Measurements from ENCODE around the gene TMIE. TPM values are rescaled to one million over a fixed set of nuclear protein-coding genes. Genes with fewer than 3 reads are reported as not detected.

TMIE gene
- total and polyA plus RNA-seq, 10 of the 15 experiments (the other 5 are each of a cell fraction or from before 2014, with no cell fraction given): not detected

GRCh38 chr3:46737329-46737731 is 36.1 kb downstream of the TMIE start:
- ATAC-seq (no peak), FAIRE-seq (no peak)
- no peak overlapping the region for H2AFZ ChIP-seq (ENCODE audit: control insufficient read depth, low read depth, low read length)
- no peak for TF ChIP-seq ZNF207 (IDR thresholded peaks at IDR 0.05; ENCODE audit: borderline replicate concordance)
- TF ChIP-seq IKZF1 (conservative IDR thresholded peaks at IDR 0.05): no peak
- no peak for TF ChIP-seq ETV6 (conservative IDR thresholded peaks at IDR 0.05 in 1 of 2, IDR thresholded peaks at IDR 0.05 in 1 of 2; ENCODE audit: borderline replicate concordance in 1 of 2, low read depth in 1 of 2)
- no peak for TF ChIP-seq ZNF592 (IDR thresholded peaks at IDR 0.05)
- no peak for TF ChIP-seq ZBTB11 (CRISPR knock-in tag; IDR thresholded peaks at IDR 0.05)
- no peak for TF ChIP-seq HCFC1 (IDR thresholded peaks at IDR 0.05; ENCODE audit: low read length)
- TF ChIP-seq, protein P1, sequence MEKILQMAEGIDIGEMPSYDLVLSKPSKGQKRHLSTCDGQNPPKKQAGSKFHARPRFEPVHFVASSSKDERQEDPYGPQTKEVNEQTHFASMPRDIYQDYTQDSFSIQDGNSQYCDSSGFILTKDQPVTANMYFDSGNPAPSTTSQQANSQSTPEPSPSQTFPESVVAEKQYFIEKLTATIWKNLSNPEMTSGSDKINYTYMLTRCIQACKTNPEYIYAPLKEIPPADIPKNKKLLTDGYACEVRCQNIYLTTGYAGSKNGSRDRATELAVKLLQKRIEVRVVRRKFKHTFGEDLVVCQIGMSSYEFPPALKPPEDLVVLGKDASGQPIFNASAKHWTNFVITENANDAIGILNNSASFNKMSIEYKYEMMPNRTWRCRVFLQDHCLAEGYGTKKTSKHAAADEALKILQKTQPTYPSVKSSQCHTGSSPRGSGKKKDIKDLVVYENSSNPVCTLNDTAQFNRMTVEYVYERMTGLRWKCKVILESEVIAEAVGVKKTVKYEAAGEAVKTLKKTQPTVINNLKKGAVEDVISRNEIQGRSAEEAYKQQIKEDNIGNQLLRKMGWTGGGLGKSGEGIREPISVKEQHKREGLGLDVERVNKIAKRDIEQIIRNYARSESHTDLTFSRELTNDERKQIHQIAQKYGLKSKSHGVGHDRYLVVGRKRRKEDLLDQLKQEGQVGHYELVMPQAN (conservative IDR thresholded peaks at IDR 0.05): no peak
- no peak for TF ChIP-seq HDGF (IDR thresholded peaks at IDR 0.05)
- TF ChIP-seq GATAD2B (conservative IDR thresholded peaks at IDR 0.05; ENCODE audit: low read depth): no peak
- no peak for TF ChIP-seq CHD4 (IDR thresholded peaks at IDR 0.05)
- no peak for TF ChIP-seq EGR1 (IDR thresholded peaks at IDR 0.05; ENCODE audit: borderline replicate concordance in 1 of 2, low read depth in 2 of 2, low read length in 2 of 2)
- no peak for TF ChIP-seq CHD2 (IDR thresholded peaks at IDR 0.05; ENCODE audit: borderline replicate concordance, low read depth, low read length)
- no peak for TF ChIP-seq CBX5 (IDR thresholded peaks at IDR 0.05; ENCODE audit: low read depth)

More at GRCh38 chr3:46737329-46737731, 36.1 kb downstream of the TMIE start:
- Histone ChIP-seq H3K4me1 (ENCODE audit: control insufficient read depth, insufficient read depth, low read length) (no peaks in the 10 kb centered on the region), H3K4me3 (no peak overlapping the region), H3K27me3 (replicated peaks in 1 of 2; ENCODE audit: control insufficient read depth in 2 of 2, insufficient read depth in 2 of 2, low read length in 1 of 2) (no peaks in the 10 kb centered on the region; a peak in 1 of 4 replicates), H4K20me1 (ENCODE audit: control insufficient read depth, insufficient read depth) (no peaks in the 10 kb centered on the region), H3K9ac (ENCODE audit: control insufficient read depth, insufficient read depth, low read length) (no peak overlapping the region), H3K36me3 (ENCODE audit: control insufficient read depth in 2 of 2, insufficient read depth in 2 of 2, low read length in 1 of 2) (no peaks in the 10 kb centered on the region), H3K9me3 (replicated peaks; ENCODE audit: control insufficient read depth, insufficient read depth, low read length) (no peaks in the 10 kb centered on the region), H3K4me2 (ENCODE audit: control insufficient read depth, insufficient read depth) (no peak overlapping the region), H3K79me2 (ENCODE audit: control insufficient read depth, insufficient read depth, low read length) (no peaks in the 10 kb centered on the region), H3K27ac (ENCODE audit: control insufficient read depth, insufficient read depth) (no peak overlapping the region)
- intact Hi-C loops (cut with micrococcal nuclease; ENCODE audit: unreplicated experiment) (no loop called here), in situ Hi-C loops (cut with MboI) (no loop called here)
- ChIA-PET POLR2A (no interaction called here), RAD21 (ENCODE audit: unreplicated experiment) (no interaction called here), CTCF (interaction anchor here (1.3 kb wide), 2 partner anchors 10 to 110 kb away, joined by 3 to 4 read pairs; no protein-coding TSS in a partner anchor), SMC1A (ENCODE audit: uncharacterized antibody, unreplicated experiment) (interaction anchor here (1.4 kb wide), 1 partner anchor 25 kb away, joined by 4 read pairs; no protein-coding TSS in a partner anchor)
- 9% methylated on average over 4 of the region's 4 CpGs for WGBS (ENCODE audit: insufficient coverage, insufficient replicate concordance, low lambda C conversion rate, missing lambda C conversion rate)
- BruUV-seq (replicated peaks): no TSS peak
- no peak for DNase-seq (ENCODE audit: low read depth, low spot score)

All from GM12878 (cell line).